Measurements from ENCODE around the gene STAP2.
"Not testable (repeated sequence)": the region's sequence is repeated elsewhere in the genome, so short reads cannot be mapped to it uniquely, and the experiment has no call there.

The STAP2 gene

DNA sequence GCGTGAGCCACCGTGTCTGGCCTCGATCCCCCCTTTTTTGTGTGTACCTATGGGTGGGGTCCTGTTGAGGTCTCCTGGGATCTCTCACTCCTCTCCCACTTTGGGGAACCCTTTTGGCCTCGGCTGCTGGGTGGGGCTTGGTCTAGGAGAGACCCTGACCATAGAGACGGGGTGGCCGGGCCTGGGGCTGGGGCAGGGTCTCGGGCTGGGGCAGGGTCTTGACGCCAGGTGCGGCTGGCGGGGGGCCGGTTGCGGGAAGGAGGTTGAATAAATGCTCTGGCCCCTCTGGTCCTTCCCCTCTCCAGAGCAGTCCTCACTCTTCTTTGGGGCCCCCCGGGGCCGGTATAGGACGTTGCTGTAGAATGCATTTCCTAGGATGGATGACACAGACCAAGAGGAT lies 46.1 kb downstream of the STAP2 start:
- Histone ChIP-seq H3K18ac (ENCODE audit: low read length) (no peak overlapping the region), H3K14ac (ENCODE audit: low read length) (no peak overlapping the region), H2BK5ac (ENCODE audit: low read depth, low read length, poor library complexity) (no peak overlapping the region), H4K12ac (ENCODE audit: low read depth, low read length) (no peak overlapping the region), H4K8ac (ENCODE audit: low read depth, low read length) (no peak overlapping the region), H3K27ac (ENCODE audit: low read depth, low read length) (no peak overlapping the region), H3K4me1 (ENCODE audit: control insufficient read depth in 1 of 2, insufficient read depth in 2 of 2, low read length in 2 of 2) (no peaks in the 10 kb centered on the region), H3K4ac (ENCODE audit: low read depth, low read length) (no peak overlapping the region), H3K79me1 (ENCODE audit: low read length) (no peaks in the 10 kb centered on the region), H3K9me3 (ENCODE audit: insufficient read depth, low read depth, low read length) (peaks cover 3% of the 10 kb centered on the region), H3K4me2 (ENCODE audit: low read length) (no peak overlapping the region), H4K91ac (ENCODE audit: low read depth, low read length) (no peak overlapping the region), H2BK120ac (ENCODE audit: insufficient read depth, low read length, poor library complexity) (no peak overlapping the region), H3K36me3 (ENCODE audit: control insufficient read depth in 1 of 2, insufficient read depth in 2 of 2, low read length in 2 of 2) (no peaks in the 10 kb centered on the region), H3K27me3 (ENCODE audit: insufficient read depth, low read length) (no peaks in the 10 kb centered on the region), H3K9ac (ENCODE audit: low read length) (no peak overlapping the region), H2BK12ac (ENCODE audit: low read length) (no peak overlapping the region), H3K4me3 (ENCODE audit: low read depth, low read length) (no peak overlapping the region), H2AFZ (ENCODE audit: insufficient read depth, low read length, poor library complexity) (no peak overlapping the region), H3K79me2 (ENCODE audit: control insufficient read depth, insufficient read depth, low read length, poor library complexity) (no peaks in the 10 kb centered on the region), H2AK5ac (ENCODE audit: low read length) (no peak overlapping the region), H3K23ac (ENCODE audit: low read length) (no peak overlapping the region)
- no peak for DNase-seq
- WGBS (ENCODE audit: extremely low coverage, insufficient coverage, insufficient read length) = no CpG with 5 or more reads among the region's 15 CpGs

DNA sequence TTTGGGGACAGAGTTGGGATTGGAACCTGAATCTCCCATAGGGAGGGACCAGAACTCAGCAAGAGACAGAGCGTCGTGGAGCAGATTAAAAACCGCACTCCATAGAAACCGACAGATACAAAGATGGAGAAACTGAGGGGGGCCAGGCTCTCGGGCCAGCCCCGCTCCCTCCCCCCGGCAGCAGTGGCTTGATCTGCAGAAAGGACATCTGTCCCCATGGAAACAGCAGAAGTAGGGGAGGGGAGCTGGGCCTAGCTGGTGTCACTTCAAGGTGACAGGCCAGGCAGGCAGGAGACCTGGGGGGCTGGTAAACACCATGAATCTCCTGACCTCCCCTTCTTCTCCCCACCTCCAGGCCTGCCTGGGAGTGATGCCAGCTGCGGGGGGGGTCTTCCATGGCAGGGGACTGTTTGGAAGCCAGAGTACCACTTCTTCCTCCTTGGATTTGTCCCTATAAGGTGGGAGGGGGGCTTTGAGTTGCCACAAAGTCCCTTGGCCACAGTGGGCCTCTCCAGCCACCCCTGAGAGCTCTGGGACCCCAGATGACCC lies 47.4 kb downstream of the STAP2 start:
- H3K23ac ChIP-seq (ENCODE audit: low read length) = no peak overlapping the region

DNA sequence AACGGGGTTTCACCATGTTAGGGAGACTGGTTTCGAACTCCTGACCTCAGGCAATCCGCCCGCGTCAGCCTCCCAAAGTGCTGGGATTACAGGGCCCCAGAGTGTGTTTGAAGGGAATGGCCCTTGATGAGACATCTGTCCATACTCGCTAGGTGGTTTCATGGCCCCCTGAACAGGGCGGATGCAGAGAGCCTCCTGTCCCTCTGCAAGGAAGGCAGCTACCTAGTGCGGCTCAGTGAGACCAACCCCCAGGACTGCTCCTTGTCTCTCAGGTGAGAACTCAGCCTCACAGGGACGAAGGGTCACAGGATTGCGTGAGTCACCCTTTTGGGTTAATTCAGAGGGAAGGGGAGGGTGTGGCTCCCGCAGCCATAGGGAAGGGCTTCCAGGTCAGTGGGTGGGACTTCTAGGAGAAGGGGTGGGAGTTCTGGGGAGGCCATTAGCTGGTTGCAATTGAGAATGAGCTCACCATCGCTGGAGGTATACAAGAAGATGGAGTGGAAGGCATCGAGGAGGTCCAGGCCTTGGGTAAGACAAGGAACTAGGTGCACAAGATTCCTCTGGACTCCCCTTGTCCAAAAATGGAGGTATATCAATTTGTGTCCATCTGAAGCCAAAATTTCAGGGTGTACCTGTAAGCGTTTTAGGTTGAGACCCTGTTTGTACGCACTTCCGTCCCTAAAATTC lies 50.4 kb downstream of the STAP2 start:
- Histone ChIP-seq H3K9me3 (ENCODE audit: insufficient read depth, low read depth, low read length) (no peaks in the 10 kb centered on the region), H3K23ac (ENCODE audit: low read length) (no peak overlapping the region), H3K79me1 (ENCODE audit: low read length) (no peaks in the 10 kb centered on the region), H3K4me2 (ENCODE audit: low read length) (no peak overlapping the region), H3K36me3 (ENCODE audit: control insufficient read depth in 1 of 2, insufficient read depth in 2 of 2, low read length in 2 of 2) (no peaks in the 10 kb centered on the region), H3K18ac (ENCODE audit: low read length) (no peak overlapping the region), H2BK12ac (ENCODE audit: low read length) (no peak overlapping the region), H3K27ac (ENCODE audit: low read depth, low read length) (no peak overlapping the region), H3K4me1 (ENCODE audit: control insufficient read depth in 1 of 2, insufficient read depth in 2 of 2, low read length in 2 of 2) (no peaks in the 10 kb centered on the region), H4K91ac (ENCODE audit: low read depth, low read length) (no peak overlapping the region), H2AK5ac (ENCODE audit: low read length) (no peak overlapping the region), H3K9ac (ENCODE audit: low read length) (no peak overlapping the region), H3K27me3 (ENCODE audit: insufficient read depth, low read length) (no peaks in the 10 kb centered on the region), H3K14ac (ENCODE audit: low read length) (no peak overlapping the region), H2BK5ac (ENCODE audit: low read depth, low read length, poor library complexity) (no peak overlapping the region), H4K12ac (ENCODE audit: low read depth, low read length) (no peak overlapping the region), H3K4ac (ENCODE audit: low read depth, low read length) (no peak overlapping the region), H2BK120ac (ENCODE audit: insufficient read depth, low read length, poor library complexity) (no peak overlapping the region), H3K4me3 (ENCODE audit: low read depth, low read length) (no peak overlapping the region), H2AFZ (ENCODE audit: insufficient read depth, low read length, poor library complexity) (no peak overlapping the region), H3K79me2 (ENCODE audit: control insufficient read depth, insufficient read depth, low read length, poor library complexity) (no peaks in the 10 kb centered on the region), H4K8ac (ENCODE audit: low read depth, low read length) (no peak overlapping the region)
- WGBS (ENCODE audit: extremely low coverage, insufficient coverage, insufficient read length) = no CpG with 5 or more reads among the region's 16 CpGs
- no peak for DNase-seq

More for the DNA sequence above, 47.4 kb downstream of the STAP2 start:
- Histone ChIP-seq H3K4me1 (ENCODE audit: control insufficient read depth in 1 of 2, insufficient read depth in 2 of 2, low read length in 2 of 2) (no peaks in the 10 kb centered on the region), H2BK120ac (ENCODE audit: insufficient read depth, low read length, poor library complexity) (no peak overlapping the region), H2AFZ (ENCODE audit: insufficient read depth, low read length, poor library complexity) (no peak overlapping the region), H2BK5ac (ENCODE audit: low read depth, low read length, poor library complexity) (no peak overlapping the region), H4K91ac (ENCODE audit: low read depth, low read length) (no peak overlapping the region), H3K9me3 (ENCODE audit: insufficient read depth, low read depth, low read length) (peaks cover 3% of the 10 kb centered on the region), H3K27ac (ENCODE audit: low read depth, low read length) (no peak overlapping the region), H3K36me3 (ENCODE audit: control insufficient read depth in 1 of 2, insufficient read depth in 2 of 2, low read length in 2 of 2) (no peaks in the 10 kb centered on the region), H3K9ac (ENCODE audit: low read length) (no peak overlapping the region), H3K4me3 (ENCODE audit: low read depth, low read length) (no peak overlapping the region), H3K27me3 (ENCODE audit: insufficient read depth, low read length) (no peaks in the 10 kb centered on the region), H2AK5ac (ENCODE audit: low read length) (no peak overlapping the region), H4K8ac (ENCODE audit: low read depth, low read length) (no peak overlapping the region), H3K18ac (ENCODE audit: low read length) (no peak overlapping the region), H2BK12ac (ENCODE audit: low read length) (no peak overlapping the region), H3K14ac (ENCODE audit: low read length) (no peak overlapping the region), H3K79me2 (ENCODE audit: control insufficient read depth, insufficient read depth, low read length, poor library complexity) (no peaks in the 10 kb centered on the region), H3K4ac (ENCODE audit: low read depth, low read length) (no peak overlapping the region), H3K4me2 (ENCODE audit: low read length) (no peak overlapping the region), H3K79me1 (ENCODE audit: low read length) (no peaks in the 10 kb centered on the region), H4K12ac (ENCODE audit: low read depth, low read length) (no peak overlapping the region)
- WGBS (ENCODE audit: extremely low coverage, insufficient coverage, insufficient read length) = no CpG with 5 or more reads among the region's 8 CpGs
- DNase-seq = no peak

DNA sequence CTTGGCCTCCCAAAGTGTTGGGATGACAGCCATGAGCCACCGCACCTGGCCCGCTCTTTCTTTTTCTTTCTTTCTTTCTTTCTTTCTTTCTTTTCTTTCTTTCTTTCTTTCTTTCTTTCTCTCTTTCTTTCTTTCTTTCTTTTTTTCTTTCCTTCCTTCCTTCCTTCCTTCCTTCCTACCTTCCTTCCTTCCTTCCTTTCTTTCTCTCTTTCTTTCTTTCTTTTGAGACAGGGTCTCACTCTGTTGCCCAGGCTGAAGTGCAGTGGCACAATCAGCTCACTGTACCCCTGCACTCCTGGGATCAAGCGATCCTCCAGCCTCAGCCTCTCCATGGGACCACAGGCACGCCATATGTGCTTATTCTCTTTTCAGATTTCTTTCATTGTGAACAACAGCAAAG lies 52.5 kb downstream of the STAP2 start:
- DNase-seq; H4K91ac ChIP-seq (ENCODE audit: low read depth, low read length); H3K14ac ChIP-seq (ENCODE audit: low read length); H3K4me3 ChIP-seq (ENCODE audit: low read depth, low read length); H2BK120ac ChIP-seq (ENCODE audit: insufficient read depth, low read length, poor library complexity); H3K4me2 ChIP-seq (ENCODE audit: low read length); H3K4me1 ChIP-seq (ENCODE audit: control insufficient read depth in 1 of 2, insufficient read depth in 2 of 2, low read length in 2 of 2); H3K79me1 ChIP-seq (ENCODE audit: low read length); H2BK12ac ChIP-seq (ENCODE audit: low read length); H3K36me3 ChIP-seq (ENCODE audit: control insufficient read depth in 1 of 2, insufficient read depth in 2 of 2, low read length in 2 of 2); H3K9me3 ChIP-seq (ENCODE audit: insufficient read depth, low read depth, low read length); H4K12ac ChIP-seq (ENCODE audit: low read depth, low read length); H3K79me2 ChIP-seq (ENCODE audit: control insufficient read depth, insufficient read depth, low read length, poor library complexity); H2AFZ ChIP-seq (ENCODE audit: insufficient read depth, low read length, poor library complexity); H3K23ac ChIP-seq (ENCODE audit: low read length); H4K8ac ChIP-seq (ENCODE audit: low read depth, low read length); H3K4ac ChIP-seq (ENCODE audit: low read depth, low read length); H3K9ac ChIP-seq (ENCODE audit: low read length); H3K27me3 ChIP-seq (ENCODE audit: insufficient read depth, low read length); H3K18ac ChIP-seq (ENCODE audit: low read length); H2AK5ac ChIP-seq (ENCODE audit: low read length); H2BK5ac ChIP-seq (ENCODE audit: low read depth, low read length, poor library complexity); H3K27ac ChIP-seq (ENCODE audit: low read depth, low read length): not testable (repeated sequence)
- no CpG with 5 or more reads among the region's 4 CpGs for WGBS (ENCODE audit: extremely low coverage, insufficient coverage, insufficient read length)
